Endothelial cell of umbilical vein (primary cell): ENCODE data around the gene CLDN3.

Source experiments
- CTCF ChIP-seq, 2 donors: IDR thresholded peaks; 1 replicate in 1 of 2; 2 replicates in 1 of 2; pipeline ENCODE4 v1.5.1; 2011; ENCODE audit warnings: low read length in 2 of 2, mild to moderate bottlenecking in 2 of 2, moderate library complexity in 2 of 2, control low read depth in 1 of 2, inconsistent platforms in 1 of 2, low read depth in 1 of 2; ENCODE audit not compliant: insufficient read depth in 1 of 2; ENCODE audit errors: extremely low read depth in 1 of 2
- EZH2 ChIP-seq: IDR thresholded peaks from 2 replicates; pipeline ENCODE4 v1.6.1; 2012; ENCODE audit warnings: borderline replicate concordance, low read depth, mild to moderate bottlenecking, moderate library complexity, low read length, inconsistent platforms; ENCODE audit not compliant: severe bottlenecking
- FOS ChIP-seq: IDR thresholded peaks from 2 replicates; pipeline ENCODE4 v1.6.1; 2011; ENCODE audit warnings: mild to moderate bottlenecking, low read length, moderate library complexity, borderline replicate concordance; ENCODE audit not compliant: insufficient read depth
- GATA2 ChIP-seq: IDR thresholded peaks from 2 replicates; pipeline ENCODE4 v1.7.0; 2011; ENCODE audit warnings: low read depth, mild to moderate bottlenecking, moderate library complexity, mixed read lengths, low read length; ENCODE audit not compliant: insufficient read length, insufficient read depth
- MYC ChIP-seq: IDR thresholded peaks from one replicate; pipeline ENCODE4 v1.6.1; 2011; ENCODE audit warnings: mild to moderate bottlenecking, low read depth, low read length
- POLR2A ChIP-seq: IDR thresholded peaks from 2 replicates; pipeline ENCODE4 v1.6.1; 2012; ENCODE audit warnings: low read depth, mild to moderate bottlenecking, control low read depth, low read length
- POLR2AphosphoS5 ChIP-seq: IDR thresholded peaks from 2 replicates; pipeline ENCODE4 v1.6.1; 2012; ENCODE audit warnings: low read depth, mild to moderate bottlenecking, control low read depth, low read length, moderate library complexity; ENCODE audit not compliant: insufficient read depth
- TF ChIP-seq, protein P1 (sequence below): IDR thresholded peaks from 2 replicates; pipeline ENCODE4 v1.6.1; 2011; ENCODE audit not compliant: insufficient read depth, insufficient read length

- TF ChIP-seq, protein P1, sequence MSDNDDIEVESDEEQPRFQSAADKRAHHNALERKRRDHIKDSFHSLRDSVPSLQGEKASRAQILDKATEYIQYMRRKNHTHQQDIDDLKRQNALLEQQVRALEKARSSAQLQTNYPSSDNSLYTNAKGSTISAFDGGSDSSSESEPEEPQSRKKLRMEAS = no peak
- no peak for TF ChIP-seq POLR2AphosphoS5
- TF ChIP-seq MYC = no peak
- no peak for TF ChIP-seq EZH2
- no peak for TF ChIP-seq CTCF (IDR thresholded peaks at IDR 0.05; ENCODE audit: extremely low read depth in 1 of 2, insufficient read depth in 1 of 2, low read depth in 1 of 2, low read length in 2 of 2)
- no peak for TF ChIP-seq POLR2A
- TF ChIP-seq FOS = peak; percentile 33
- TF ChIP-seq GATA2 = no peak
These were observed 4.9 kb upstream of the CLDN3 start for GRCh38 chr7:73774923-73775322.
